ENCODE data around the gene GPC5. TPM values are rescaled to one million over a fixed set of nuclear protein-coding genes. Genes with fewer than 3 reads are reported as not detected.

GPC5 gene
- total RNA-seq, 1 experiment from 2014 or later = not detected

DNA sequence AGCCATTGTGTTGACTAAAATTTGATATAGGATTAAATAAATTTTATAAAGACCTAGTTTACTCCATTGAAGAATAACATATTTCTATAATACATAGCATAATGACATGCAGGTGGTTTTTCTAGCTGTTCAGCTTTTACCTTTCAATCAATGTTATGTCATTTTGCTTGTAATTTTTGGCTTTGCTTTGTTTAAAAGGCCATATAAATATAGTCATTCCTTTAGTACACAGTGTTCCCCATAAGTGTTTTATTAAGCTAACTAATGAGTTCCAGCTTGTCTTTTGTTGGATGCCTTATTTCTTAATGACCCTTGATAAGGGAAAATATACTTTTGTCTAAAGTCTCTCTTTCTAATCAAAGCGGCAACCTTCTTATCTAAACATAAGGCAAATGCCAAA, 921.9 kb downstream of the GPC5 start:
- H3K27me3 Mint-ChIP-seq (ENCODE audit: unreplicated experiment) = no peaks in the 10 kb centered on the region
- H3K4me3 Mint-ChIP-seq (ENCODE audit: low read depth, unreplicated experiment) = no peak overlapping the region
- no TSS peak for BruUV-seq (replicated peaks)
- no peak for DNase-seq
- TF ChIP-seq, protein P1, sequence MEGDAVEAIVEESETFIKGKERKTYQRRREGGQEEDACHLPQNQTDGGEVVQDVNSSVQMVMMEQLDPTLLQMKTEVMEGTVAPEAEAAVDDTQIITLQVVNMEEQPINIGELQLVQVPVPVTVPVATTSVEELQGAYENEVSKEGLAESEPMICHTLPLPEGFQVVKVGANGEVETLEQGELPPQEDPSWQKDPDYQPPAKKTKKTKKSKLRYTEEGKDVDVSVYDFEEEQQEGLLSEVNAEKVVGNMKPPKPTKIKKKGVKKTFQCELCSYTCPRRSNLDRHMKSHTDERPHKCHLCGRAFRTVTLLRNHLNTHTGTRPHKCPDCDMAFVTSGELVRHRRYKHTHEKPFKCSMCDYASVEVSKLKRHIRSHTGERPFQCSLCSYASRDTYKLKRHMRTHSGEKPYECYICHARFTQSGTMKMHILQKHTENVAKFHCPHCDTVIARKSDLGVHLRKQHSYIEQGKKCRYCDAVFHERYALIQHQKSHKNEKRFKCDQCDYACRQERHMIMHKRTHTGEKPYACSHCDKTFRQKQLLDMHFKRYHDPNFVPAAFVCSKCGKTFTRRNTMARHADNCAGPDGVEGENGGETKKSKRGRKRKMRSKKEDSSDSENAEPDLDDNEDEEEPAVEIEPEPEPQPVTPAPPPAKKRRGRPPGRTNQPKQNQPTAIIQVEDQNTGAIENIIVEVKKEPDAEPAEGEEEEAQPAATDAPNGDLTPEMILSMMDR (IDR thresholded peaks at IDR 0.05; ENCODE audit: unreplicated experiment) = no peak
- H3K36me3 Mint-ChIP-seq (ENCODE audit: insufficient read depth, unreplicated experiment) = no peaks in the 10 kb centered on the region
- CTCF ChIA-PET = no interaction called here
- H3K27ac Mint-ChIP-seq (ENCODE audit: unreplicated experiment) = no peak overlapping the region
- intact Hi-C loops (cut with micrococcal nuclease; ENCODE audit: unreplicated experiment) = no loop called here
- H3K9me3 Mint-ChIP-seq (ENCODE audit: low read depth, unreplicated experiment) = no peaks in the 10 kb centered on the region
- no peaks in the 10 kb centered on the region for H3K4me1 Mint-ChIP-seq (ENCODE audit: low read depth, unreplicated experiment)

DNA sequence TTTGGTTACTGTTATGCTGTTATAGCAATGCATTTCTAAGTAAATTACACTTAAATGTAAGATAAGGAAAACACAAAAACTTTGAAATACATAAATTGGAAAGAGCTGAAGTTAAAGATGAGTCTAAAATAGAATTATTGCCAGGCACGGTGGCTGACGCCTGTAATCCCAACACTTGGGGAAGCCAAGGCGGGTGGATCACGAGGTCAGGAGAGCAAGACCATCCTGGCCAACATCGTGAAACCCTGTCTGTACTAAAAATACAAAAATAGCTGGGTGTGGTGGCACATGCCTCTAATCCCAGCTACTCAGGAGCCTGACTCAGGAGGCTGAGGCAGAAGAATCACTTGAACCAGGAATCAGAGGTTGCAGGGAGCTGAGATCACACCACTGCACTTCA, 922.8 kb downstream of the GPC5 start:
- BruUV-seq (replicated peaks) = no TSS peak
- no peaks in the 10 kb centered on the region for H3K4me1 Mint-ChIP-seq (ENCODE audit: low read depth, unreplicated experiment)
- H3K27me3 Mint-ChIP-seq (ENCODE audit: unreplicated experiment) = no peaks in the 10 kb centered on the region
- CTCF ChIA-PET = no interaction called here
- H3K4me3 Mint-ChIP-seq (ENCODE audit: low read depth, unreplicated experiment) = no peak overlapping the region
- TF ChIP-seq, protein P1 (IDR thresholded peaks at IDR 0.05; ENCODE audit: unreplicated experiment) = no peak
- no peak overlapping the region for H3K27ac Mint-ChIP-seq (ENCODE audit: unreplicated experiment)
- intact Hi-C loops (cut with micrococcal nuclease; ENCODE audit: unreplicated experiment) = no loop called here
- H3K36me3 Mint-ChIP-seq (ENCODE audit: insufficient read depth, unreplicated experiment) = no peaks in the 10 kb centered on the region
- no peaks in the 10 kb centered on the region for H3K9me3 Mint-ChIP-seq (ENCODE audit: low read depth, unreplicated experiment)
- DNase-seq = no peak

DNA sequence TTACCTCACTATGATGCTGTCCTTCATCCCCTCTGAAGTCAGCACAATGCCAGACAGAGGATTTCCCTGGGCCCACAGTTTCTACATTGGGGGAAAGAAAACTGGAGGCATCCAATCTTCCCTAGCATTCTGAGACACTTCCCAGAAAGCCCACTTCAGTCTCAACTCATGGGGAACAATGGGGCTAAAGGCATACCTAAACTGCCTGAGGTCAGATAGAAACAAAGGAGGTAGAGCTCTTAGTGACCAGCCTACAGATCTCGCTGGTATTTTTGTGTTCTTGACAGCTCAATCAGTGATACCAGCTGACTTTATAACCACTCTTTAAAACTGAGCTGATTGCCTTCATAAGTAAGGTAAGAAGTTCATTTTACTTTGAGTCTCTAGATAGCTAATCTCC, 947.2 kb downstream of the GPC5 start:
- Mint-ChIP-seq H3K9me3 (ENCODE audit: low read depth, unreplicated experiment) (peaks cover 4% of the 10 kb centered on the region), H3K27ac (ENCODE audit: unreplicated experiment) (no peak overlapping the region), H3K4me1 (ENCODE audit: low read depth, unreplicated experiment) (no peaks in the 10 kb centered on the region), H3K36me3 (ENCODE audit: insufficient read depth, unreplicated experiment) (no peaks in the 10 kb centered on the region), H3K27me3 (ENCODE audit: unreplicated experiment) (no peaks in the 10 kb centered on the region), H3K4me3 (ENCODE audit: low read depth, unreplicated experiment) (no peak overlapping the region)
- DNase-seq = no peak
- no TSS peak for BruUV-seq (replicated peaks)
- TF ChIP-seq, protein P1 (IDR thresholded peaks at IDR 0.05; ENCODE audit: unreplicated experiment) = no peak
- CTCF ChIA-PET = no interaction called here
- intact Hi-C loops (cut with micrococcal nuclease; ENCODE audit: unreplicated experiment) = no loop called here

DNA sequence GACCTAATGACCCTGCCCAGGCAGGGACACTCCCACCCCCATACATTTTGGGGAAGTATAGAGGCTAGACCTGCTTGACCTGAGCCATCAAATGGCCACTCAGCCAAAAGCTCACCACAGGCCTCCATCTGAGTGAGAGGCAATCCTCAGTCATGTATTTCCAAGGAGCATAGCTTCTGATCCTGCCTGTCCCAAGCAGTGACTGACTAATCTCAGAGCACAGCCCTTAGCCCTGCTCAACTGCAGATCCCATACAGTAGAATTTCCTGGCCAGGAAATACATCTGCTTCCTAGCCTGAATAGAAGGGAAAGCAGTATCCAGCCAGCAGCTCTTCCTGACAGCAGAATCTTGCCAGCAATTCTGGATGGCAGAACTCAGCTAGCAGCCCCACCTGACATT, 947.6 kb downstream of the GPC5 start:
- H3K9me3 Mint-ChIP-seq (ENCODE audit: low read depth, unreplicated experiment) = peaks cover 4% of the 10 kb centered on the region
- intact Hi-C loops (cut with micrococcal nuclease; ENCODE audit: unreplicated experiment) = no loop called here
- TF ChIP-seq, protein P1 (IDR thresholded peaks at IDR 0.05; ENCODE audit: unreplicated experiment) = no peak
- no peaks in the 10 kb centered on the region for H3K4me1 Mint-ChIP-seq (ENCODE audit: low read depth, unreplicated experiment)
- no peak overlapping the region for H3K4me3 Mint-ChIP-seq (ENCODE audit: low read depth, unreplicated experiment)
- no peak overlapping the region for H3K27ac Mint-ChIP-seq (ENCODE audit: unreplicated experiment)
- no peak for DNase-seq
- CTCF ChIA-PET = no interaction called here
- H3K36me3 Mint-ChIP-seq (ENCODE audit: insufficient read depth, unreplicated experiment) = no peaks in the 10 kb centered on the region
- no TSS peak for BruUV-seq (replicated peaks)
- H3K27me3 Mint-ChIP-seq (ENCODE audit: unreplicated experiment) = no peaks in the 10 kb centered on the region

DNA sequence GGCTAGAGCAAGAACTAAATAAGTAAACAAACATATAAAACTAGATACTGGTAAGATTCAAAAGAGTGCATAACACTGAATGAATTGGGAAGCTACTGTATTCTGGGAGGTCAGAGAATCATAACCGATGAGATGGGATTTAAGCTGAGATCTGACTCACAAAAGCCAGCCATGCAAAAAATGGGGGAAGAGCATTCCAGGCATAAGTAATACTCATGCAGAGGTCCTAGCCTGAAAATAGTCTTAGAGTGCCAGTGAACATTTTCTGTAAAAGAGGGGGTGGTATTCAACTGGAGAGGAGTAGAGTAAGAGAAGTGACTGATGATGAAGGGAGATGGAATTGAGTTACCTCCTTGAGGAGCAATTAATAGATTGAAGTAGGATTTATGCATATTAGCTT, 956.2 kb downstream of the GPC5 start:
- intact Hi-C loops (cut with micrococcal nuclease; ENCODE audit: unreplicated experiment) = no loop called here
- Mint-ChIP-seq H3K4me1 (ENCODE audit: low read depth, unreplicated experiment) (no peaks in the 10 kb centered on the region), H3K9me3 (ENCODE audit: low read depth, unreplicated experiment) (peaks cover 11% of the 10 kb centered on the region), H3K36me3 (ENCODE audit: insufficient read depth, unreplicated experiment) (no peaks in the 10 kb centered on the region), H3K27ac (ENCODE audit: unreplicated experiment) (no peak overlapping the region), H3K4me3 (ENCODE audit: low read depth, unreplicated experiment) (no peak overlapping the region), H3K27me3 (ENCODE audit: unreplicated experiment) (no peaks in the 10 kb centered on the region)
- no peak for DNase-seq
- BruUV-seq (replicated peaks) = no TSS peak
- TF ChIP-seq, protein P1 (IDR thresholded peaks at IDR 0.05; ENCODE audit: unreplicated experiment) = no peak
- CTCF ChIA-PET = no interaction called here
